ENCODE results near the gene CYTH2. TPM values are rescaled to one million over a fixed set of nuclear protein-coding genes. Genes with fewer than 3 reads are reported as not detected.
"Not testable (repeated sequence)": the region's sequence is repeated elsewhere in the genome, so short reads cannot be mapped to it uniquely, and the experiment has no call there.

CYTH2 gene
- total RNA-seq, 1 donor from 2014 or later = 139 TPM

GRCh38 chr19:48518207-48518606 is 49.0 kb downstream of the CYTH2 start:
- H3K27me3 Mint-ChIP-seq = peaks cover 4% of the 10 kb centered on the region
- H3K27ac Mint-ChIP-seq = no peak overlapping the region
- H3K36me3 Mint-ChIP-seq = no peaks in the 10 kb centered on the region
- no peak overlapping the region for H3K4me3 Mint-ChIP-seq
- TF ChIP-seq CTCF (conservative IDR thresholded peaks at IDR 0.05) = no peak
- no peaks in the 10 kb centered on the region for H3K9me3 Mint-ChIP-seq
- H3K4me1 Mint-ChIP-seq (ENCODE audit: unreplicated experiment) = peaks cover 5% of the 10 kb centered on the region
- DNase-seq (ENCODE audit: extremely low spot score, unreplicated experiment) = no peak

GRCh38 chr19:48519426-48519825 is 50.3 kb downstream of the CYTH2 start:
- not testable (repeated sequence) for H3K36me3 Mint-ChIP-seq; H3K9me3 Mint-ChIP-seq; DNase-seq (ENCODE audit: extremely low spot score, unreplicated experiment); H3K27ac Mint-ChIP-seq; H3K4me3 Mint-ChIP-seq; H3K4me1 Mint-ChIP-seq (ENCODE audit: unreplicated experiment); H3K27me3 Mint-ChIP-seq

- H3K4me1 Mint-ChIP-seq (ENCODE audit: unreplicated experiment) = no peaks in the 10 kb centered on the region
- H3K27ac Mint-ChIP-seq = no peak overlapping the region
- no peak overlapping the region for H3K4me3 Mint-ChIP-seq
- DNase-seq (ENCODE audit: extremely low spot score, unreplicated experiment) = no peak
- H3K36me3 Mint-ChIP-seq = no peaks in the 10 kb centered on the region
- H3K27me3 Mint-ChIP-seq = no peaks in the 10 kb centered on the region
- no peak for TF ChIP-seq CTCF (conservative IDR thresholded peaks at IDR 0.05)
- peaks cover 5% of the 10 kb centered on the region for H3K9me3 Mint-ChIP-seq
These were observed 51.0 kb downstream of the CYTH2 start for GRCh38 chr19:48520134-48520533.

- H3K27ac Mint-ChIP-seq = no peak overlapping the region
- H3K4me1 Mint-ChIP-seq (ENCODE audit: unreplicated experiment) = no peaks in the 10 kb centered on the region
- H3K4me3 Mint-ChIP-seq = no peak overlapping the region
- no peaks in the 10 kb centered on the region for H3K36me3 Mint-ChIP-seq
- no peak for DNase-seq (ENCODE audit: extremely low spot score, unreplicated experiment)
- TF ChIP-seq CTCF (conservative IDR thresholded peaks at IDR 0.05) = no peak
- H3K27me3 Mint-ChIP-seq = no peaks in the 10 kb centered on the region
- peaks cover 11% of the 10 kb centered on the region for H3K9me3 Mint-ChIP-seq
These were observed 55.1 kb downstream of the CYTH2 start for GRCh38 chr19:48524221-48524620.

- H3K27me3 Mint-ChIP-seq = no peaks in the 10 kb centered on the region
These were observed 55.6 kb downstream of the CYTH2 start for GRCh38 chr19:48524732-48525131.

GRCh38 chr19:48529156-48529555 is 60.0 kb downstream of the CYTH2 start:
- DNase-seq (ENCODE audit: extremely low spot score, unreplicated experiment) = no peak
- Mint-ChIP-seq H3K36me3 (no peaks in the 10 kb centered on the region), H3K27ac (no peak overlapping the region), H3K27me3 (no peaks in the 10 kb centered on the region), H3K9me3 (peaks cover 8% of the 10 kb centered on the region), H3K4me3 (no peak overlapping the region), H3K4me1 (ENCODE audit: unreplicated experiment) (peaks cover 5% of the 10 kb centered on the region)
- no peak for TF ChIP-seq CTCF (conservative IDR thresholded peaks at IDR 0.05)

More at GRCh38 chr19:48524732-48525131, 55.6 kb downstream of the CYTH2 start:
- no peak overlapping the region for H3K4me3 Mint-ChIP-seq
- H3K36me3 Mint-ChIP-seq = no peaks in the 10 kb centered on the region
- no peak overlapping the region for H3K27ac Mint-ChIP-seq
- no peaks in the 10 kb centered on the region for H3K4me1 Mint-ChIP-seq (ENCODE audit: unreplicated experiment)
- no peak for DNase-seq (ENCODE audit: extremely low spot score, unreplicated experiment)
- peaks cover 11% of the 10 kb centered on the region for H3K9me3 Mint-ChIP-seq
- TF ChIP-seq CTCF (conservative IDR thresholded peaks at IDR 0.05) = no peak

Data from type B pancreatic cell (in vitro differentiated cells).